GM18861 (cell line): ENCODE results near the gene PRMT1.

ENCODE experiments used
- ATAC-seq: cut with Tn5 transposase; IDR thresholded peaks from one replicate; pipeline ENCODE4 v1.9.1; 2021; ENCODE audit not compliant: unreplicated experiment

PRMT1 gene

DNA sequence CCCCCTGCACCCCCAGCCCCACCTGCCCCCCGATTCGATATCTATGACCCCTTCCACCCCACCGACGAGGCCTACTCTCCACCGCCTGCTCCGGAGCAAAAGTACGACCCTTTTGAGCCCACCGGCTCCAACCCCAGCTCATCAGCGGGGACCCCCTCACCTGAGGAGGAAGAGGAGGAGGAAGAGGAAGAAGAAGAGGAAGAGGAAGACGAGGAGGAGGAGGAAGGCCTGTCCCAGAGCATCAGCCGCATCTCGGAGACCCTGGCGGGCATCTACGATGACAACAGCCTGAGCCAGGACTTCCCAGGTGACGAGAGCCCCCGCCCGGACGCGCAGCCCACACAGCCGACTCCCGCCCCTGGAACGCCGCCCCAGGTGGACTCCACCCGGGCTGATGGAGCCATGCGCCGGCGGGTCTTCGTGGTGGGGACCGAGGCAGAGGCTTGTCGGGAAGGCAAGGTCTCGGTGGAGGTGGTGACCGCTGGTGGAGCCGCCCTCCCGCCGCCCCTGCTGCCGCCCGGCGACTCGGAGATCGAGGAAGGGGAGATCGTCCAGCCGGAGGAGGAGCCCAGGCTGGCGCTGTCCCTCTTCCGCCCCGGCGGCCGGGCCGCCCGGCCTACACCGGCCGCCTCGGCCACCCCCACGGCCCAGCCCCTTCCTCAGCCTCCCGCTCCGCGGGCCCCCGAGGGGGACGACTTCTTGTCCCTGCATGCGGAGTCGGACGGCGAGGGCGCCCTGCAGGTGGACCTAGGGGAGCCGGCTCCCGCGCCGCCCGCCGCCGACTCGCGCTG, 25.8 kb upstream of the PRMT1 start:
- ATAC-seq: no peak

DNA sequence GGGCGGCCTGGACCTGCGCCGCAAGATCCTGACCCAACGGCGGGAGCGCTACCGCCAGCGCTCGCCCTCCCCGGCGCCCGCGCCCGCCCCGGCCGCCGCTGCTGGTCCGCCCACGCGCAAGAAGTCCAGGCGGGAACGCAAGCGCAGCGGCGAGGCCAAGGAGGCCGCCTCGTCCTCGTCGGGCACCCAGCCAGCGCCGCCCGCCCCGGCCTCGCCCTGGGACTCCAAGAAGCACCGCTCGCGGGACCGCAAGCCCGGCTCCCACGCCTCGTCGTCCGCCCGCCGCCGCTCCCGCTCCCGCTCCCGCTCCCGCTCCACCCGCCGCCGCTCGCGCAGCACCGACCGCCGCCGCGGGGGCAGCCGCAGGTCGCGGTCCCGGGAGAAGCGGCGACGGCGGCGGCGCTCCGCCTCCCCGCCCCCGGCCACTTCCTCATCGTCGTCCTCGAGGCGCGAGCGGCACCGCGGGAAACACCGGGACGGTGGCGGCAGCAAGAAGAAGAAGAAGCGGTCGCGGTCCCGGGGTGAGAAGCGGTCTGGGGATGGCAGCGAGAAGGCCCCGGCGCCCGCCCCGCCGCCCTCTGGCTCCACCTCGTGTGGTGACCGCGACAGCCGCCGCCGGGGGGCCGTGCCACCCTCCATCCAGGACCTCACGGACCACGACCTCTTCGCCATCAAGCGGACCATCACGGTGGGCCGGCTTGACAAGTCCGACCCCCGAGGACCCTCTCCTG, 25.1 kb upstream of the PRMT1 start:
- no peak for ATAC-seq

- no peak for ATAC-seq
Measured at GRCh38 chr19:49652551-49653465, 24.3 kb upstream of the PRMT1 start.

GRCh38 chr19:49653466-49653806, 23.6 kb upstream of the PRMT1 start:
- ATAC-seq: no peak

GRCh38 chr19:49654581-49654980, 22.5 kb upstream of the PRMT1 start:
- ATAC-seq: no peak

GRCh38 chr19:49655570-49656455, 21.3 kb upstream of the PRMT1 start:
- ATAC-seq: no peak

DNA sequence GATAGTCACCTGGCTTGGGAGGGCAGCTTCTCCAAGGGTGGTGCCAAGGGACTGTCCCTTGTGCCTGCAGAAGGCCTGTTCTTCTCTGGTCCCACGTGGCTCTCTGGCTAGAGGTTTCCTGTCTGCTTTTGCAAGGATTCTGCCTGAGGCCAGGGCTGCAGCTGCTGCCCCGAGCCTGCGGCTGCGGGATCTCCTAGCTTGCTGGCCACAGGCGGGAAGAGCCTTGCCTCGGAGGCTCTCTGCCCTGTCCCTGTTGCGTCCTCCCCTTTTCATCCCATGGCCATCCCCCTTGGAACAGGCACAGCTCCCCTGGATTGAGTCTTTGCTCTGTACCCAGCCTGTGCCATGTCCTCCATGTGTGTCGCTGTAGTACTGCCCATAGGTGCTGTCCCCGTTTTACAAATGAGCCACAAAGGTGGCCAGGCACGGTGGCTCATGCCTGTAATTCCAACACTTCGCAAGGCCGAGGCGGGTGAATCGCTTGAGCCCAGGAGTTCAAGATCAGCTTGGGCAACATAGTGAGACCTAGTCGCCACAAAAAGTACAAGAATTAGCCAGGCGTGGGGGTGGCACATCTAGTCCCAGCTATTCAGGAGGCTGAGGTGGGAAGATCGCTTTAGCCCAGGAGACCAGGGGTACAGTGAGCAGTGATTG, 20.5 kb upstream of the PRMT1 start:
- no peak for ATAC-seq

DNA sequence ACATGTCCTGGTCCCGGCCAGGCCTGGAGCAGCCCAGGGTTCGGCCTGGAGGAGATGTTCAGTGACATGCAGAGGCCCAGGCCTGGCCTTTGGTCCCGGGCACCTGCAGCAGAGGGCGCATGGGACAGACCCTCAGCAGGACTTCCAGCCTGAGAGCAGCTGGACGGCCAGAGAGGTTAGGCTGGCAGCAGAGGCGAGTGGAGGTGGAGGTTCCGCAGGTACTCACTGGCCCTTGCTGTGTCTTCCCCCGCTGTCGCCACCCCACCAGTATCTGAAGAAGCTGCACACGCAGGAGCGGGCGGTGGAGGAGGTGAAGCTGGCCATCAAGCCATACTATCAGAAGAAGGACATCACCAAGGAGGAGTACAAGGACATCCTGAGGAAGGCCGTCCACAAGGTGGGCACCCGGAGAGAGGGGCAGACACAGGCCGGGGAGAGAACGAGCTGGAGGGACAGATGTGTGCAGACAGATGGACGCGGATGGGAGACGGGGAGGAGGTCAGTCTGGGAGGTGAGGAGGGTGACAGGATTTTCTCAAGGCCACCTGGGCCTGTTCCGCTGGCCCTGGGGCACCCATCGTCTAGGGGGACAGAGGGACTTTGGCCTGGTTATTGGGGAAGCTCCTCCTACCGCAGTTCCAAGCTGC, 19.5 kb upstream of the PRMT1 start:
- ATAC-seq: no peak

- ATAC-seq: no peak
Measured at GRCh38 chr19:49658139-49658517, 18.9 kb upstream of the PRMT1 start.

- ATAC-seq: no peak
Measured at GRCh38 chr19:49658566-49659442, 18.3 kb upstream of the PRMT1 start.

DNA sequence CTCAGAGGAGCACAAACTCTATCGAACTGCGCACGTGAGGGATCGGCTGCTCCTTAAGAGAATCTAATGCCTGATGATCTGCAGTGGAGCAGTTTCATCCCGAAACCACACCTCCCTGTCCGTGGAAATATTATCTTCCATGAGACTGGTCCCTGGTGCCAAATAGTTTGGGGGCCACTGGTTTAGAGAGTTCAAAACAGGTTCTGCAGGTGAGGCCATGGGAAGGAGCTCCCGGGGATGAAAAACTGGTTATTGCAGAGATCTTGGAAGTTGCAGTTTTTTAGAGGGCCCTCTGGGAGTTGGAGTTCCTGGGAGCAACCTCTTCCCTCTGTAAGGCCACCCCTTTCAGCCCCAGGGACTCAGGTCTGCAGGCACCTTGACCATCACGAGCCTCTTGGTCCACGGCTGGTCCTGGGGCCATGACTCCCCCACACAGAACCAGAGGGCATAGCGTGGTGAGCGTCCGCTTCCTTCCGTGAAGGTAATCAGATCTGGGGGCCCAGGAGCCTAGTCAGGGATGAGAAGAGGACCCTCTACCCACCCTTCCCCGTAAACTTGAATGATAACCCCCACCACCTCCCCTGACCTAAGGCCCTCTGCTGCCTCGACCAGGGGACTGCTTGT, 16.6 kb upstream of the PRMT1 start:
- no peak for ATAC-seq

DNA sequence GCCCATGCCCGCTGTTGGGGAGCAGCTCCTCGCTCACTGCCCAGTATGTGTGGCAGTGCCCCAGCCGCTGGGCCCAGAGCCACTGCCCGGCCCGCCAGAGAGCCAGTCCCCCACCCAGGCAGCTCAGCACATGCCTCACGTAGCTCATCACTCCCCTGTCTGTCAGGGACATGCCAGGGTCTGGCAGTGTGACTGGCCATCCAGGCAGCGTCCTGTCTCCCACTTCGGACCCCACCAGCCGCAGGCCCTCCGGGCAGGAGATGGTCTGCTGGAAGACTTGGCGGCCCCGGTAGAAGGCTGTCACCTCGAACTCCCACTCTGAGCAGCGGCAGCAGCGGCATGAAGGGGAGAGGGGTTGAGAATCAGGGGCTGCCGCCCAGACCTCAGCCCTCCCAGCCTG, 15.1 kb upstream of the PRMT1 start:
- no peak for ATAC-seq

DNA sequence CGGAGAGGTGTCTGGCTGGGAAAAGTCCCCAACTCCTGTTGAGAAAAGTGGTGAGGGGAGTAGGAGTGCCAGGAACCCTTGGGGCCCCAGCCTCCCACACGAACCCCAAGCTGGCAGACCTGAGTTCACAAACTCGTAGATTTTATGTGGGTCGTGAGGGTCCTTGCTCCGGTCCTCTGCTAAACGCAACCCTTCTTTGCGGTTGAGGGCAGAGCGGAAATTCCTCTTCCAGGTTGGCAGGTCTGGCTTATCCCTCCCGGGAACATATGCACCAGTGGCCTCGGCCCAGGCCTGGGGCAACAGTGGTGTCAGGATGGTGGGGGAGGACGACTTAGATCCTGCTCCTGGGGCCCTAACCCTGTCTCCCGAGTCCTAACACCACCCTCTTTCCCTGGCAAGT, 13.8 kb upstream of the PRMT1 start:
- ATAC-seq: no peak

DNA sequence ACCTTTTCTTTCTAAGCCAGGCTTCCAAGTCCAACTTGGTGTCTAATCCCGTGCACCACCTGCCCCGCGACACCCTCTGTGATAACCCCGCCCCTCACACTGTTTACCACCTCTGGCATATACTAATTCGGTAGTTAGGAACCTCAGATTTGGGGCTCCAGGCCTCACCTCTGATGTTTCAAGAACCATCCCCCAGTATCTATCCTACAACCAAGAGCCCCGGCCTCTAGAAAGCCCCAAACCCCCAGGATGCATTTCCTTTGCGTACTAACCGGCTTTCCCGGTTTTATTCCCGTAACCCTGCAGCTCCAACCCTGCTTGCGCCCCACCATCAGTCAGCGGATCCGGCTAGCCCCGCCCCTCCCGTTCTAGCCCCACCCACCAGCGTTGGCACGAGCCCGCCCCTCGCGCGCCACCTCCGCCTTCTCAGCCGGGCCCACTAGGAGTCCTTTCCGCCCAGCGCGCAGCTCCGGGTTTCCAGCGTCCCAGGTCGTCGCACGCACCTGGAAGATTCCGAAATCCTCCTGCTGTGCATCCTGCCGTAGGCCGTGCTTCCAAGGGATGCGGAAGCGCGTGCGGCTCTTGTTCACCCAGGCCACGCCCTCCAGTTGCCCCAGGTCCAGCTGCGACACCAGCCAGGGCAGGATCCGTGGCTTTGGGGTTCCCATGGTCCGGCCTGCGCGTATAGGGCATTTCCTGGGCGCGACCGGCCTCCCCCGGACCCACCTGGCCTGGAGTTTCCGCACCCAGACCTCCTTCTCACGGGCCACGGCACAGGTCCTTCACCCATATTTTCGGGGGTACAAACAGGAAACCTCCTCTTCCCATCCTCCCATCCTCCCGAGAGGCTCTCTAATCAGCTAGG, 12.7 kb upstream of the PRMT1 start:
- ATAC-seq: no peak

GRCh38 chr19:49665036-49665350, 12.1 kb upstream of the PRMT1 start:
- no peak for ATAC-seq

GRCh38 chr19:49665351-49666119, 11.5 kb upstream of the PRMT1 start, which contains the start of the genes BCL2L12 and IRF3:
Gene BCL2L12, plus strand, starts transcription at chr19:49665933. Its CDS starts 760 bp downstream, at chr19:49666693.
Gene IRF3, minus strand, starts transcription at chr19:49665857. Its CDS starts 1,019 bp downstream, at chr19:49664838.
- ATAC-seq: peak; percentile 84

- ATAC-seq: no peak
Measured at GRCh38 chr19:49666120-49666444, 11.0 kb upstream of the PRMT1 start.
